Cardiac muscle cell (in vitro differentiated cells and primary cell): ENCODE results near the gene CBFA2T3. TPM values are rescaled to one million over a fixed set of nuclear protein-coding genes. Genes with fewer than 3 reads are reported as not detected.
"Not testable (repeated sequence)": the region's sequence is repeated elsewhere in the genome, so short reads cannot be mapped to it uniquely, and the experiment has no call there.

Experiments used
- DNase-seq, 2 donors: peaks; one replicate each; pipeline versions ENCODE4 v3.0.0 to v3.0.0-alpha.2; 2010 to 2017; ENCODE audit warnings: low read depth in 1 of 2, low spot score in 1 of 2
- H3K27ac ChIP-seq: fragments of 200-600 bp; sonication (generic); 2 replicates; pipeline ENCODE4 v1.5.1; 2016
- H3K27me3 ChIP-seq: fragments of 200-600 bp; sonication (generic); 2 replicates; pipeline ENCODE4 v1.6.0; 2016; ENCODE audit warnings: control low read depth
- H3K36me3 ChIP-seq: fragments of 200-600 bp; sonication (generic); 2 replicates; pipeline ENCODE4 v1.5.1; 2016; ENCODE audit warnings: control low read depth
- H3K4me1 ChIP-seq: fragments of 200-600 bp; sonication (generic); 2 replicates; pipeline ENCODE4 v1.8.1; 2017; ENCODE audit warnings: low read depth, mild to moderate bottlenecking, mixed run types
- H3K4me3 ChIP-seq: fragments of 200-600 bp; sonication (generic); 2 replicates; pipeline ENCODE4 v1.5.1; 2016; ENCODE audit warnings: mild to moderate bottlenecking
- H3K9me3 ChIP-seq: fragments of 200-600 bp; sonication (generic); 2 replicates; pipeline ENCODE4 v1.5.1; 2017; ENCODE audit warnings: low read depth, mild to moderate bottlenecking, control low read depth
- CTCF ChIP-seq: IDR thresholded peaks from 2 replicates; pipeline ENCODE4 v1.5.1; 2012; ENCODE audit warnings: low read depth, mild to moderate bottlenecking, low read length
- polyA plus RNA-seq: library from polyadenylated mRNA; unstranded; fragments of >200 nt; fragmentation: Nextera tagmentation; extraction: Ambion mirVana; gene quantifications from 2 replicates; pipeline ENCODE4 v1.2.1, GENCODE V29; 2016
- total RNA-seq: library from RNA; depleted of rRNA; stranded (reverse); fragments of >200 nt; gene quantifications from 2 replicates; pipeline ENCODE4 v1.2.3, GENCODE V29; 2016

Gene CBFA2T3
- total and polyA plus RNA-seq, 2 experiments from 2014 or later, result 0.69 to 1.5 TPM

DNA sequence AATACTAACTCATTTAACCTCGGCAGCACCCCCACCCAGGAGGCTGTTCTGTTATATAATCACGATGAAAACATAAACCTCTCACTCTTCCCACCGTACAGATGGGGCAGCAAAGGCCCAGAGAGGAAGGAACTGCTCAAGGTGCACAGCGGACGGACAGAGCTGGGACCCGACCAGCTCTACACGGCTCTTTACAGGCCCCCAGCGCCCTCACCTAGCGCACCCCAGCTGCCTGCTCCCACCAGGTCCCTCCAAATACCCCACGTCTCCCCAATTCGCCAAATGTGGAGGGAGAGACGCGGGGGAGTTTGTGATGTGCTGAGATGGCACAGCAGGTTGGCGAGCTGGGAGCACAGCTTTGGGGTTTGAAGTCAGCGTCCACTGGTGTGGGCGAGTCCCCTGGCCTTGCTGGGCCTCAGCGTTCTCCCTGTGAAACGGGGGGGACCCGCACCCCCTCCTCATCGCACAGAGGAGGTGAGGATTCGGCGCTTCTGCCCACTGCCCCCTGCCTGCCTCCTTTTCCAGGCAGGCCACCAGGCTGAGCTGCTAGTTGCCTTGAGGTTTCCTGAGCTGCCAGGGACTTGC lies 54.1 kb downstream of the CBFA2T3 start:
- no peaks in the 10 kb centered on the region for H3K4me1 ChIP-seq
- DNase-seq, result no peak
- H3K9me3 ChIP-seq, result no peaks in the 10 kb centered on the region
- no peak overlapping the region for H3K4me3 ChIP-seq
- no peak overlapping the region for H3K27ac ChIP-seq
- no peak for TF ChIP-seq CTCF
- no peaks in the 10 kb centered on the region for H3K27me3 ChIP-seq
- no peaks in the 10 kb centered on the region for H3K36me3 ChIP-seq

GRCh38 chr16:88922114-88922825 lies 54.7 kb downstream of the CBFA2T3 start:
- H3K4me3 ChIP-seq, result no peak overlapping the region
- H3K9me3 ChIP-seq, result no peaks in the 10 kb centered on the region
- no peaks in the 10 kb centered on the region for H3K36me3 ChIP-seq
- no peaks in the 10 kb centered on the region for H3K27me3 ChIP-seq
- peaks cover 3% of the 10 kb centered on the region for H3K4me1 ChIP-seq
- H3K27ac ChIP-seq, result no peak overlapping the region
- no peak for TF ChIP-seq CTCF
- DNase-seq, result peak in 1 of 2 donors; percentile 79

DNA sequence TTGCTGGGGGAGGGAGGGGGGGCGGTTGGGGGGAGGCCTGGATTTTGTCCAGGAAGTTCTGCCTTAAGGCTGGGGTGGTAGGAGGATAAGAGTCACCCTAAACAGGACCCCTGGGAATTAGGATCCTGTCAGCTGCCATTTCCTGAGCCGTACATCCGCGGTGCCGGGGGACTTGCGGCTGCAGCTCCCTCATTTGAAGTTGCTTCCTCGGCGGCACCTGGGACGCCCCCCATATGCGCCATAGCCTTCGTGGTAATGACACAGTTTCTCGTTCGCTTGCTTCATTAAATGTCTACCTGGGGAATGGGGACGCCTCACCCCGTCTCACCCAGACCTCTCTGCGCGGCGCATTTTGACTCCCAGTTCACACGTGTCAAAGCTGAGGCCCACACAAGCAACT lies 55.4 kb downstream of the CBFA2T3 start:
- Histone ChIP-seq H3K4me3 (no peak overlapping the region), H3K4me1 (peaks cover 5% of the 10 kb centered on the region), H3K36me3 (no peaks in the 10 kb centered on the region), H3K27ac (no peak overlapping the region), H3K9me3 (no peaks in the 10 kb centered on the region), H3K27me3 (no peaks in the 10 kb centered on the region)
- no peak for DNase-seq
- TF ChIP-seq CTCF, result no peak

DNA sequence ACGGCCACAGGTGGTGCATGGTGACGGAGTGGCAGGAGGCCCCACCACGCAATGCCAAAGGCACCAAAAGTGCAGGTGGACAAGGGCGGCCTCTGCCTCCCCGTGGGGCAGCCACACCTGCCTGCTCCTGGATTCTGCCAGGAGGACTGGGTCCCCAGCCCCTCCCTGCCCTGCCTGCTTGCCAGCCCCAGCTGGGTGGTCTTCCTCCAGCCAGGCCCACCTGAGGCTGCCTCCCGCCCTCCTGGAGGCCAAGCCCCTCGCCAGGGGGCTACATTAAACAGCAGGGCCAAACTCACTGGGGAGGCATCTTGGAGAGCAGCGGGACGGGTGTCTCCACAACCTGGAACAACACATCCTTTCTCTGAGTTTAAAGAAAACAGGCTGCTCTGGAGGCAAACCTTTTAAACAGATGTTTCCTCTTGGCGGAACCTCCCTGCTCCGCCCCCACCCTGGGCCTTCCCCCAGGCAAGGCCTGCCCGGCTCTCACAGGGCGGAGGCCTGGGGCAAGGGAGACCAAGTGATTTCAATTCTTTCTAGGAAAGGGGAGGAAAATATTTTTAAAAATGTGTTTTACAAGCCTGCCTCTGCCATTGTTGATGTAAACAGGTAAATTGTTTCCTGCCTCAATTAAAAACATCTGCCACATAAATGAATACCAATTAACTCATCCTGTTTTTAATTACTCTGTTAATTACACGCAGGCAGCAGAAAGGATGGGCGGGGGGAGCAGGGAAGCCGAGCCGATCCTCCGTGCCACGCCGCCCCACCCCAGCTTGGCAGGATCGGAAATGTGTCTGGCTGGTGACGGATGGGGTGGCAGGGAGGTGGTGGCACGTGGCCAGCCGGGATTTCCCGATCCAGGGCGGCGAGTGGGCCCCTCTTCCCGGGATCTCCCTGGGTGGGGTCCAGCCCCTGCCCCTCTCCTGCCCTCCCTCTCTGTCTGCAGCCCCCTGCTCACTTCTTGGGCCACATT lies 56.1 kb downstream of the CBFA2T3 start:
- no peak for TF ChIP-seq CTCF
- H3K9me3 ChIP-seq, result no peaks in the 10 kb centered on the region
- DNase-seq, result peak in 1 of 2 donors; percentile 76
- H3K4me1 ChIP-seq, result peaks cover 5% of the 10 kb centered on the region
- H3K36me3 ChIP-seq, result no peaks in the 10 kb centered on the region
- H3K27ac ChIP-seq, result no peak overlapping the region
- no peak overlapping the region for H3K4me3 ChIP-seq
- H3K27me3 ChIP-seq, result no peaks in the 10 kb centered on the region

GRCh38 chr16:88919936-88920335 lies 57.1 kb downstream of the CBFA2T3 start:
- H3K9me3 ChIP-seq, result no peaks in the 10 kb centered on the region
- H3K36me3 ChIP-seq, result no peaks in the 10 kb centered on the region
- H3K27ac ChIP-seq, result no peak overlapping the region
- H3K27me3 ChIP-seq, result no peaks in the 10 kb centered on the region
- no peak for TF ChIP-seq CTCF
- no peak overlapping the region for H3K4me3 ChIP-seq
- DNase-seq, result no peak
- H3K4me1 ChIP-seq, result peaks cover 5% of the 10 kb centered on the region

DNA sequence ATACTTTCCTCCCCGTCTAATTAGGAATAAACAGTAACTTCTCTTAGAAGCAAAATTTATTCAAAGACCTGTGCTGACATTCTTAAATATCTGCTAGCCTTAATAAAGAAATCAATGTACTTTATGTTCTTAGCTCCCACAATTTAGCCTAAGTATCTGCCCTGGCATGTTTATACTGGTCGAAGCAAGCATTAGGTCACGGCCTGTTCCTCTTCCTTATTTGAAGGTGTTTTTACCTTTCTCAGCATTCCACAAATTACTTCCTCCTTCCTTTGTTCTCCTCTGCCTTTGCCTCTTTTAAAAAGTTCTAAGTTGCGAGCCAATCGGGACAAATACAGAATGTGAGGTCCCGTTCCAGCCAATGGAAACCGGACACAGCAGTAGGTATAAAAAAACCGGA lies 58.1 kb downstream of the CBFA2T3 start:
- H3K4me3 ChIP-seq, H3K9me3 ChIP-seq, H3K4me1 ChIP-seq, H3K27ac ChIP-seq, H3K27me3 ChIP-seq, DNase-seq, H3K36me3 ChIP-seq: not testable (repeated sequence)
